D721Med (cell line): ENCODE results near the gene RARB.

Experiments
- DNase-seq: peaks from one replicate; pipeline ENCODE4 v3.0.0; 2011; ENCODE audit warnings: low spot score; ENCODE audit not compliant: insufficient read length
- FAIRE-seq: peaks from 2 replicates; lab custom pipeline; 2011; peaks lifted over from hg19 to GRCh38; lab: Jason Lieb, UNC
- TF ChIP-seq, protein P1 (sequence below): IDR thresholded peaks from 2 replicates; pipeline ENCODE4 v1.5.1; 2012; ENCODE audit warnings: mild to moderate bottlenecking, control low read depth; ENCODE audit not compliant: insufficient read depth; ENCODE audit errors: missing control alignments

RARB gene

DNA sequence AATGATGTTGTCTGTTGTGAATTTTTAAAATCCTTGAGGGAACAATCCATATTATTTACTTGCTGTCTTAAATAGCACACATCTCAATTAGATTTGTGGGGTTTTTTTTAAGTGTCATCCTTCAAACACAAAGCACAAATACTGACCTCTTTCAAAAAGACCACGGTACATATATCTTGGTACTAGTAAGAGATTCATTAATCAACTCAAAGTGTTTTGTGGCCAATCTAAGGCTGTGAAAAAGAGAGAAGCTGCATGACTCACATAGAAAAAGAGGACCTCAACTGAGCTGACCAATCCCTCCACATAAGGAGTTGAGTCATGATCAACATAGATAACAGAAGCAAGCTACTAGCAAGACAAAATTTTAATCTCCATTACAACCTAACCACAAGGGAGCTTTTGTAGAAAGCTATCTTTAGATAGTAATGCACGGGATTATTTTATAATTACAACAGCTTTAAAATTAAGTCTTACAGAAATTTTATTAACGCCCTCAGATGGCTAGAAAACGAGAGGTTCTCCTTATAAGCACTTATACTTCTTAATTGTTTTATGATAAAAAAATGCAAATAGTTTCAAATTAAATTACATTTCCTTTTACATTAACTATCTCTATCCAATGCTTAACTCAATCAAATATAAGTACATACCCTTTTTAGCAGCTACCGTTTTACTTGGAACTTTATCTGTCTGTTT lies 176.2 kb downstream of the RARB start:
- FAIRE-seq (no peak), DNase-seq (no peak)
- TF ChIP-seq, protein P1, sequence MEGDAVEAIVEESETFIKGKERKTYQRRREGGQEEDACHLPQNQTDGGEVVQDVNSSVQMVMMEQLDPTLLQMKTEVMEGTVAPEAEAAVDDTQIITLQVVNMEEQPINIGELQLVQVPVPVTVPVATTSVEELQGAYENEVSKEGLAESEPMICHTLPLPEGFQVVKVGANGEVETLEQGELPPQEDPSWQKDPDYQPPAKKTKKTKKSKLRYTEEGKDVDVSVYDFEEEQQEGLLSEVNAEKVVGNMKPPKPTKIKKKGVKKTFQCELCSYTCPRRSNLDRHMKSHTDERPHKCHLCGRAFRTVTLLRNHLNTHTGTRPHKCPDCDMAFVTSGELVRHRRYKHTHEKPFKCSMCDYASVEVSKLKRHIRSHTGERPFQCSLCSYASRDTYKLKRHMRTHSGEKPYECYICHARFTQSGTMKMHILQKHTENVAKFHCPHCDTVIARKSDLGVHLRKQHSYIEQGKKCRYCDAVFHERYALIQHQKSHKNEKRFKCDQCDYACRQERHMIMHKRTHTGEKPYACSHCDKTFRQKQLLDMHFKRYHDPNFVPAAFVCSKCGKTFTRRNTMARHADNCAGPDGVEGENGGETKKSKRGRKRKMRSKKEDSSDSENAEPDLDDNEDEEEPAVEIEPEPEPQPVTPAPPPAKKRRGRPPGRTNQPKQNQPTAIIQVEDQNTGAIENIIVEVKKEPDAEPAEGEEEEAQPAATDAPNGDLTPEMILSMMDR: no peak

GRCh38 chr3:25610167-25610566 lies 182.1 kb downstream of the RARB start:
- no peak for DNase-seq

DNA sequence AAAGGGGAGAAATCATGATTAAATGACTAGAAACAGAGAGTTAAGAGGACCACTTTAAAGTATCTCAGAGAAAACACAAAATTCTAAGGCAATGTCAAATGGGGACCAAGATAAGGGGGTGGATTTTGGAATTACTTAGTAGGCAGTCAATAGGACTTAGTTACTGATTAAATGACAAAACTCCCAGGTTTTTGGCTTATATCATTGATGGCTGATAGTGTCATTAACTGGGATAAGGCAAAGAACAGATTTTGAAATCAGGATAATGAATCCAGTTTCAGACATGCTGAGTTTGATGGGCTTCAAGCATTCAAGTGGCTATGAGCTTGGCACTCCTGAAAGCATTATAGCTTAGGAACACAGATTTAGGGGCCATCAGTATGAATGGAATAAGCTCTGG lies 182.7 kb downstream of the RARB start:
- FAIRE-seq: no peak
- TF ChIP-seq, protein P1: no peak
- no peak for DNase-seq

More at GRCh38 chr3:25610167-25610566, 182.1 kb downstream of the RARB start:
- TF ChIP-seq, protein P1: no peak
- no peak for FAIRE-seq

GRCh38 chr3:25611193-25611592 lies 183.1 kb downstream of the RARB start:
- TF ChIP-seq, protein P1: no peak
- DNase-seq: no peak
- no peak for FAIRE-seq

DNA sequence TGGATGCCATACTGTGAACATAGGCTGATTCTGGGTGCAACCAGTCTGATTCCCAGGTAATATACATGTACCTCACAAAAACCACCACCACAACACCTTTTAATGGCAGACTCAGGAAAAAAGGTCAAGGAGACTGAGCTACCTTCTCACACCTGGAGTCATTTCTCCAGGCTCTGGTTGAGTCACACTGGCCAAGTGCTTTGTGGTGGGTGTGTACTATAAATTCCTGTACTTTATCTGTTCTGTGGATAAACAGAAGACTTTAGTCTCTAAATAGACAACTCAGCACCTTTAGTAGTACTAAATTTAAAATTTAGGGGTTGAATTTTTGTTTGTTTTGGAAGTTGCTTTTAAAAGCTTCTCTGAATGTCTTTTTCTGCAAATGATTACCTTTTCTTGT lies 190.0 kb downstream of the RARB start:
- TF ChIP-seq, protein P1: no peak
- FAIRE-seq (no peak), DNase-seq (no peak)

DNA sequence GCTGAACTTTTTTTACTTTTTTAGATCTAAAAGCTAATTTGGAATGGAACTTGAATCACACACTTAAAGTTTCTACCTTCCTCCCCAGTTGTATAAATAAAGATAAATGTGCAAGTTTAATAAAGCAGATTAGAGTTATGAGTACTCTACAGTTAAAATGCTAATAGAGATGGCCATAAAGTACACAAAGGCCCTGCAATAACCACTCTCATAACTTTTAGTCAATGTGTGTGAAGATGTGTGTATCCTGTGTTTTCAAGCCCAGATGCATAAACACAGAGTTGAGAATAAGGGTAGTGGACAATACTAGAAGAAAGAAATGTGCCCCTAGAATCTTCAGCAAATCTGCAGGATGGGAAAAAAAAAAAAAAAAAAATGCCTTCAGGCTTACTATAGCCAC lies 191.3 kb downstream of the RARB start:
- TF ChIP-seq, protein P1: no peak
- DNase-seq: no peak
- no peak for FAIRE-seq

GRCh38 chr3:25620493-25620892 lies 192.4 kb downstream of the RARB start:
- TF ChIP-seq, protein P1: no peak
- DNase-seq (no peak), FAIRE-seq (no peak)
